Panc1 (cell line): ENCODE measurements around the gene PIAS4. TPM values are rescaled to one million over a fixed set of nuclear protein-coding genes. Genes with fewer than 3 reads are reported as not detected.

Experiments used
- ATAC-seq: fragments of 200-7000 bp; cut with Tn5 transposase; 2 replicates; pipeline ENCODE4 v1.9.1; 2020; ENCODE audit warnings: mild to moderate bottlenecking, moderate library complexity
- BruUV-seq: library from RNA; stranded (reverse); fragments of 400-500 nt; replicated peaks from 2 replicates; lab custom pipeline; 2021; lab: Mats Ljungman, UMichigan
- CTCF ChIA-PET: fragments of 300-600 bp; sonication (Branson Sonifier 250); formaldehyde crosslinking; loops from one replicate; lab custom pipeline; 2022; ENCODE audit warnings: antibody characterized with exemption; lab: Charles Lee
- POLR2A ChIA-PET: fragments of 300-600 bp; sonication (Branson Sonifier 250); formaldehyde crosslinking; loops from one replicate; lab custom pipeline; 2022; ENCODE audit warnings: antibody characterized with exemption; lab: Charles Lee
- DNase-seq: peaks from one replicate; pipeline ENCODE4 v3.0.0-alpha.2; 2010; ENCODE audit warnings: low read depth, low spot score
- H3K27ac ChIP-seq: 2 replicates; pipeline ENCODE4 v1.5.1; 2011; ENCODE audit warnings: mild to moderate bottlenecking, low read length, inconsistent platforms
- H3K27me3 ChIP-seq: fragments of 200-500 bp; sonication (Bioruptor generic); 2 replicates; pipeline ENCODE4 v1.6.0; 2014; ENCODE audit warnings: low read length, inconsistent platforms; ENCODE audit not compliant: control insufficient read depth, insufficient read depth
- H3K36me3 ChIP-seq: fragments of 200-500 bp; sonication (Bioruptor generic); 2 replicates; pipeline ENCODE4 v1.5.1; 2014; ENCODE audit warnings: inconsistent platforms, mild to moderate bottlenecking, low read length, moderate library complexity; ENCODE audit not compliant: control insufficient read depth, insufficient read depth
- H3K4me1 ChIP-seq: 2 replicates; pipeline ENCODE4 v1.5.1; 2011; ENCODE audit warnings: inconsistent platforms, mild to moderate bottlenecking, low read length, moderate library complexity; ENCODE audit not compliant: control insufficient read depth, insufficient read depth
- H3K4me3 ChIP-seq, 2 experiments: 2 replicates each; pipeline ENCODE4 v1.5.1; 2011 to 2012; ENCODE audit warnings: low read depth in 2 of 2, low read length in 2 of 2, mild to moderate bottlenecking in 2 of 2, inconsistent platforms in 1 of 2, moderate library complexity in 1 of 2
- H3K9me3 ChIP-seq: fragments of 200-500 bp; sonication (Bioruptor generic); 2 replicates; pipeline ENCODE4 v1.5.1; 2014; ENCODE audit warnings: low read depth, mild to moderate bottlenecking, inconsistent platforms, low read length, moderate library complexity; ENCODE audit not compliant: control insufficient read depth, insufficient read depth
- POLR2AphosphoS5 ChIP-seq: IDR thresholded peaks from 2 replicates; pipeline ENCODE4 v1.6.1; 2012; ENCODE audit warnings: mild to moderate bottlenecking, low read depth, low read length, moderate library complexity
- TCF7L2 ChIP-seq: IDR thresholded peaks from 2 replicates; pipeline ENCODE4 v1.6.1; 2011; ENCODE audit warnings: mild to moderate bottlenecking, low read depth, low read length, inconsistent platforms
- in situ Hi-C: cut with HindIII; loops from 2 replicates; pipeline ENCODE4 v1.10.0; 2016; ENCODE audit warnings: low sequenced_read_pairs, low pct_unique_long_range_greater_than_20kb
- intact Hi-C: fragments of 100-400 bp; cut with micrococcal nuclease; formaldehyde crosslinking; loops from one replicate; pipeline ENCODE4 v1.10.0; 2022; ENCODE audit not compliant: unreplicated experiment
- total RNA-seq: library from RNA; stranded (reverse); gene quantifications from one replicate; pipeline ENCODE4 v1.2.1, GENCODE V29; 2021; ENCODE audit not compliant: unreplicated experiment
- TF ChIP-seq, protein P1 (sequence below): fragments of 450-650 bp; IDR thresholded peaks from 2 replicates; pipeline ENCODE4 v1.5.1; 2017; ENCODE audit warnings: mild to moderate bottlenecking
- TF ChIP-seq, protein P2 (sequence below), 2 experiments: IDR thresholded peaks; 2 replicates each; pipeline ENCODE4 v1.6.1; 2011 to 2012; ENCODE audit warnings: low read depth in 2 of 2, control low read depth in 1 of 2, low read length in 1 of 2, mild to moderate bottlenecking in 1 of 2, moderate library complexity in 1 of 2; ENCODE audit not compliant: insufficient read depth in 1 of 2

Gene PIAS4
- total RNA-seq, 1 experiment from 2014 or later, result 36.7 TPM

GRCh38 chr19:4057931-4058692 lies 50.6 kb downstream of the PIAS4 start:
- TF ChIP-seq TCF7L2 (no peak), POLR2AphosphoS5 (no peak)
- TF ChIP-seq, protein P1, sequence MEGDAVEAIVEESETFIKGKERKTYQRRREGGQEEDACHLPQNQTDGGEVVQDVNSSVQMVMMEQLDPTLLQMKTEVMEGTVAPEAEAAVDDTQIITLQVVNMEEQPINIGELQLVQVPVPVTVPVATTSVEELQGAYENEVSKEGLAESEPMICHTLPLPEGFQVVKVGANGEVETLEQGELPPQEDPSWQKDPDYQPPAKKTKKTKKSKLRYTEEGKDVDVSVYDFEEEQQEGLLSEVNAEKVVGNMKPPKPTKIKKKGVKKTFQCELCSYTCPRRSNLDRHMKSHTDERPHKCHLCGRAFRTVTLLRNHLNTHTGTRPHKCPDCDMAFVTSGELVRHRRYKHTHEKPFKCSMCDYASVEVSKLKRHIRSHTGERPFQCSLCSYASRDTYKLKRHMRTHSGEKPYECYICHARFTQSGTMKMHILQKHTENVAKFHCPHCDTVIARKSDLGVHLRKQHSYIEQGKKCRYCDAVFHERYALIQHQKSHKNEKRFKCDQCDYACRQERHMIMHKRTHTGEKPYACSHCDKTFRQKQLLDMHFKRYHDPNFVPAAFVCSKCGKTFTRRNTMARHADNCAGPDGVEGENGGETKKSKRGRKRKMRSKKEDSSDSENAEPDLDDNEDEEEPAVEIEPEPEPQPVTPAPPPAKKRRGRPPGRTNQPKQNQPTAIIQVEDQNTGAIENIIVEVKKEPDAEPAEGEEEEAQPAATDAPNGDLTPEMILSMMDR, result no peak
- TF ChIP-seq, protein P2, sequence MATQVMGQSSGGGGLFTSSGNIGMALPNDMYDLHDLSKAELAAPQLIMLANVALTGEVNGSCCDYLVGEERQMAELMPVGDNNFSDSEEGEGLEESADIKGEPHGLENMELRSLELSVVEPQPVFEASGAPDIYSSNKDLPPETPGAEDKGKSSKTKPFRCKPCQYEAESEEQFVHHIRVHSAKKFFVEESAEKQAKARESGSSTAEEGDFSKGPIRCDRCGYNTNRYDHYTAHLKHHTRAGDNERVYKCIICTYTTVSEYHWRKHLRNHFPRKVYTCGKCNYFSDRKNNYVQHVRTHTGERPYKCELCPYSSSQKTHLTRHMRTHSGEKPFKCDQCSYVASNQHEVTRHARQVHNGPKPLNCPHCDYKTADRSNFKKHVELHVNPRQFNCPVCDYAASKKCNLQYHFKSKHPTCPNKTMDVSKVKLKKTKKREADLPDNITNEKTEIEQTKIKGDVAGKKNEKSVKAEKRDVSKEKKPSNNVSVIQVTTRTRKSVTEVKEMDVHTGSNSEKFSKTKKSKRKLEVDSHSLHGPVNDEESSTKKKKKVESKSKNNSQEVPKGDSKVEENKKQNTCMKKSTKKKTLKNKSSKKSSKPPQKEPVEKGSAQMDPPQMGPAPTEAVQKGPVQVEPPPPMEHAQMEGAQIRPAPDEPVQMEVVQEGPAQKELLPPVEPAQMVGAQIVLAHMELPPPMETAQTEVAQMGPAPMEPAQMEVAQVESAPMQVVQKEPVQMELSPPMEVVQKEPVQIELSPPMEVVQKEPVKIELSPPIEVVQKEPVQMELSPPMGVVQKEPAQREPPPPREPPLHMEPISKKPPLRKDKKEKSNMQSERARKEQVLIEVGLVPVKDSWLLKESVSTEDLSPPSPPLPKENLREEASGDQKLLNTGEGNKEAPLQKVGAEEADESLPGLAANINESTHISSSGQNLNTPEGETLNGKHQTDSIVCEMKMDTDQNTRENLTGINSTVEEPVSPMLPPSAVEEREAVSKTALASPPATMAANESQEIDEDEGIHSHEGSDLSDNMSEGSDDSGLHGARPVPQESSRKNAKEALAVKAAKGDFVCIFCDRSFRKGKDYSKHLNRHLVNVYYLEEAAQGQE (IDR thresholded peaks at IDR 0.05; ENCODE audit: insufficient read depth in 1 of 2, low read depth in 2 of 2, low read length in 1 of 2), result no peak
- no peaks in the 10 kb centered on the region for H3K9me3 ChIP-seq
- ChIA-PET POLR2A (interaction anchor here (0.6 kb wide), 3 partner anchors 13 to 1438 kb away, joined by 3 to 7 read pairs (median 6); no protein-coding TSS in a partner anchor), CTCF (interaction anchor here (0.5 kb wide), 1 partner anchor 31 kb away, joined by 7 read pairs; no protein-coding TSS in a partner anchor)
- H3K27ac ChIP-seq, result peak overlapping the region; percentile 77; the same call in 1 of the 2 replicates
- H3K27me3 ChIP-seq, result no peaks in the 10 kb centered on the region
- ATAC-seq, result peak; percentile 59
- H3K36me3 ChIP-seq, result no peaks in the 10 kb centered on the region
- DNase-seq, result no peak
- H3K4me3 ChIP-seq, result no peak overlapping the region
- intact Hi-C loops, result no loop called here
- H3K4me1 ChIP-seq, result peaks cover 40% of the 10 kb centered on the region
- BruUV-seq, result no TSS peak
- in situ Hi-C loops, result no loop called here

- POLR2A ChIA-PET, result interaction anchor here (0.6 kb wide), 2 partner anchors 19 to 1439 kb away, joined by 6 to 7 read pairs; no protein-coding TSS in a partner anchor
- peak overlapping the region; percentile 77 for H3K27ac ChIP-seq
- in situ Hi-C loops, result no loop called here
- TF ChIP-seq, protein P2 (IDR thresholded peaks at IDR 0.05; ENCODE audit: insufficient read depth in 1 of 2, low read depth in 2 of 2, low read length in 1 of 2), result no peak
- no peak for TF ChIP-seq TCF7L2
- DNase-seq (no peak), ATAC-seq (peak; percentile 10; the same call in 1 of the 2 replicates)
- intact Hi-C loops, result no loop called here
- H3K4me3 ChIP-seq, result 0 out of 4 replicates have a peak overlapping the region, but pooled peaks of 1 of the 2 experiments have one; percentile 1
- H3K27me3 ChIP-seq, result no peaks in the 10 kb centered on the region
- CTCF ChIA-PET, result interaction anchor here (0.5 kb wide), 1 partner anchor 30 kb away, joined by 7 read pairs; no protein-coding TSS in a partner anchor
- BruUV-seq, result no TSS peak
- H3K9me3 ChIP-seq, result no peaks in the 10 kb centered on the region
- peaks cover 37% of the 10 kb centered on the region for H3K4me1 ChIP-seq
- H3K36me3 ChIP-seq, result no peaks in the 10 kb centered on the region
Observed at GRCh38 chr19:4058693-4059452, 51.3 kb downstream of the PIAS4 start.
